CD14-positive monocyte (primary cell): ENCODE results near the gene PATE4. TPM values are rescaled to one million over a fixed set of nuclear protein-coding genes. Genes with fewer than 3 reads are reported as not detected.

Experiments used
- DNase-seq, 3 donors: peaks; one replicate each; pipeline ENCODE4 v3.0.0-alpha.2; 2011 to 2022
- H2AFZ ChIP-seq: 2 replicates; pipeline ENCODE4 v1.6.0; 2012; ENCODE audit warnings: mild to moderate bottlenecking, low read depth, low read length, inconsistent platforms; ENCODE audit not compliant: insufficient read depth, poor library complexity, severe bottlenecking
- H3K27ac ChIP-seq, 2 donors: 1 replicate in 1 of 2; 2 replicates in 1 of 2; pipeline ENCODE4 v1.5.1; 2012 to 2013; ENCODE audit warnings: low read length in 2 of 2, control low read depth in 1 of 2, inconsistent platforms in 1 of 2, low read depth in 1 of 2, mild to moderate bottlenecking in 1 of 2
- H3K27me3 ChIP-seq, 2 donors: one replicate each; pipeline versions ENCODE4 v1.6.0 to v1.6.1; 2011 to 2013; ENCODE audit warnings: low read length in 2 of 2; ENCODE audit not compliant: control insufficient read depth in 2 of 2, insufficient read depth in 2 of 2
- H3K36me3 ChIP-seq, 2 donors: replicated peaks in 1 of 2; 1 replicate in 1 of 2; 2 replicates in 1 of 2; pipeline versions ENCODE4 v1.5.1 to v1.6.1; 2012 to 2013; ENCODE audit warnings: low read length in 2 of 2, control low read depth in 1 of 2, inconsistent platforms in 1 of 2, mild to moderate bottlenecking in 1 of 2; ENCODE audit not compliant: insufficient read depth in 2 of 2, control insufficient read depth in 1 of 2
- H3K4me1 ChIP-seq, 2 donors: 1 replicate in 1 of 2; 2 replicates in 1 of 2; pipeline versions ENCODE4 v1.5.1 to v1.6.1; 2012 to 2013; ENCODE audit warnings: low read length in 2 of 2, control low read depth in 1 of 2, inconsistent platforms in 1 of 2, mild to moderate bottlenecking in 1 of 2, moderate library complexity in 1 of 2; ENCODE audit not compliant: insufficient read depth in 2 of 2, control insufficient read depth in 1 of 2
- H3K4me2 ChIP-seq: replicated peaks from 2 replicates; pipeline ENCODE3; 2012; ENCODE audit warnings: low read length, moderate library complexity, mild to moderate bottlenecking; ENCODE audit not compliant: poor library complexity, severe bottlenecking; ENCODE audit errors: extremely low read depth
- H3K4me3 ChIP-seq, 3 experiments: fragments of 200-600 bp in 1 of 3; sonication (generic) in 1 of 3; replicated peaks in 1 of 3; 1 replicate in 2 of 3; 2 replicates in 1 of 3; pipeline ENCODE4 v1.5.1; 2011 to 2013; ENCODE audit warnings: low read length in 3 of 3, mild to moderate bottlenecking in 3 of 3, control low read depth in 2 of 3, low read depth in 2 of 3, inconsistent platforms in 1 of 3, moderate library complexity in 1 of 3
- H3K79me2 ChIP-seq: 2 replicates; pipeline ENCODE4 v1.6.0; 2012; ENCODE audit warnings: mild to moderate bottlenecking, control low read depth, inconsistent platforms, low read length, moderate library complexity; ENCODE audit not compliant: insufficient read depth
- H3K9ac ChIP-seq: 2 replicates; pipeline ENCODE4 v1.6.0; 2017; ENCODE audit warnings: low read length, mild to moderate bottlenecking; ENCODE audit not compliant: insufficient read depth, poor library complexity, severe bottlenecking
- H3K9me3 ChIP-seq, 2 donors: replicated peaks in 1 of 2; 1 replicate in 1 of 2; 2 replicates in 1 of 2; pipeline versions ENCODE4 v1.5.1 to v1.6.1; 2012 to 2013; ENCODE audit warnings: low read length in 2 of 2, control low read depth in 1 of 2; ENCODE audit not compliant: control insufficient read depth in 1 of 2, insufficient read depth in 1 of 2
- H4K20me1 ChIP-seq: 2 replicates; pipeline ENCODE4 v1.6.0; 2012; ENCODE audit warnings: mild to moderate bottlenecking, low read length, control low read depth, moderate library complexity; ENCODE audit not compliant: insufficient read depth
- H3K27ac Mint-ChIP-seq, 7 donors: one replicate each; pipeline ENCODE4 v1.8.0; 2020; ENCODE audit warnings: mild to moderate bottlenecking in 7 of 7, mixed read lengths in 7 of 7, moderate library complexity in 6 of 7, inconsistent platforms in 2 of 7
- H3K27me3 Mint-ChIP-seq, 3 donors: one replicate each; pipeline ENCODE4 v1.8.0; 2021 to 2022; ENCODE audit warnings: low read depth in 3 of 3, mild to moderate bottlenecking in 3 of 3, mixed read lengths in 3 of 3, moderate library complexity in 3 of 3, inconsistent platforms in 1 of 3
- H3K36me3 Mint-ChIP-seq, 2 donors: one replicate each; pipeline ENCODE4 v1.8.0; 2020; ENCODE audit warnings: mixed read lengths in 2 of 2, inconsistent platforms in 1 of 2, mild to moderate bottlenecking in 1 of 2
- H3K4me1 Mint-ChIP-seq: one replicate; pipeline ENCODE4 v1.8.0; 2020; ENCODE audit warnings: mild to moderate bottlenecking, mixed read lengths
- H3K4me3 Mint-ChIP-seq, 2 donors: one replicate each; pipeline ENCODE4 v1.8.0; 2020; ENCODE audit warnings: mild to moderate bottlenecking in 2 of 2, mixed read lengths in 2 of 2, moderate library complexity in 1 of 2
- H3K9me3 Mint-ChIP-seq, 7 donors: one replicate each; pipeline ENCODE4 v1.8.0; 2020 to 2022; ENCODE audit warnings: mixed read lengths in 7 of 7, mild to moderate bottlenecking in 6 of 7, moderate library complexity in 6 of 7, inconsistent platforms in 2 of 7
- WGBS: methylation state at CpG from one replicate; pipeline ENCODE4 v1.1.5; 2013; ENCODE audit warnings: missing lambda C conversion rate; ENCODE audit not compliant: insufficient coverage; 5-methylcytosine and 5-hydroxymethylcytosine counted together
- intact Hi-C, 2 donors: fragments of 100-400 bp; cut with micrococcal nuclease; formaldehyde crosslinking; loops; one replicate each; pipeline versions ENCODE4 v1.15.0 to v1.15.1; 2023
- polyA minus RNA-seq: library from RNA; depleted of rRNA, polyadenylated mRNA; stranded (reverse); fragments of >200 nt; gene quantifications from 2 replicates; pipeline ENCODE4 v1.2.3, GENCODE V29; 2012
- polyA plus RNA-seq, 3 donors: library from polyadenylated mRNA; depleted of rRNA in 1 of 3; unstranded in 2 of 3; stranded (reverse) in 1 of 3; fragments of 300-500 nt in 2 of 3; fragments of >200 nt in 1 of 3; fragmentation: Illumina TruSeq in 2 of 3; gene quantifications; 1 replicate in 2 of 3; 2 replicates in 1 of 3; pipeline ENCODE4 v1.2.3, GENCODE V29; 2012 to 2021
- total RNA-seq, 12 experiments: library from RNA in 1 of 12; stranded (reverse) in 1 of 12; fragments of 120-200 nt in 1 of 12; gene quantifications; one replicate each; pipeline ENCODE4 v1.2.4 and lab custom pipeline; 2013 to 2026; ENCODE audit warnings: mixed read lengths in 6 of 12, inconsistent platforms in 1 of 12
- TF ChIP-seq, protein P1 (sequence below): fragments of 200-600 bp; IDR thresholded peaks from one replicate; pipeline ENCODE4 v1.8.0; 2022; ENCODE audit warnings: antibody characterized with exemption, mild to moderate bottlenecking

PATE4 gene, protein sequence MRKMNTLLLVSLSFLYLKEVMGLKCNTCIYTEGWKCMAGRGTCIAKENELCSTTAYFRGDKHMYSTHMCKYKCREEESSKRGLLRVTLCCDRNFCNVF
- not detected for total RNA-seq (2013)
- polyA plus RNA-seq (not detected), polyA minus RNA-seq (not detected in 2 replicates), total RNA-seq (lab: John Stamatoyannopoulos, UW) (0 to 2.4 (median 0) reads per million in 11 experiments)

DNA sequence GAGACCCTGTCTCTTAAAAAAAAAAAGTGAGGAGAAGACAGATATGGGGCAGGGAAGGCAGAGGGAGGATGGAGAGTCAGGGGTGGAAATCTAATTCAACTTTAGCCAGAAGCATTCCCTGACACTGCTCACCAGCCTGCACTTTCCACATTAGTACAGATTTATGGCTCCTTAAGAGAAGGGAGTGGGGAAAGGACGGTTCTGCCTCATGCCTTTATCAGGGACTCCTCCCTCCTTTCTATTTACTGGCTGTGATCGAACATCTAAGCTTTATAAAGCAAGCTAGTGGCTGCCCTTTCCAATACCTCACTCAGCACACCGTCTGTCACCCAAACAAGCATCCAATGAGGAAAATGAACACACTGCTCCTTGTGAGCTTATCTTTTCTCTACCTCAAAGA lies at the start of gene PATE4:
Gene PATE4 (plus strand): TSS at position 301 of the 400 bp plus-strand sequence. CDS start 44 bp downstream, at position 345.
- Histone ChIP-seq H3K79me2 (no peaks in the 10 kb centered on the region), H3K4me3 (no peak within 1 kb of the TSS), H3K4me2 (no peak within 1 kb of the TSS), H3K27me3 (no peaks in the 10 kb centered on the region), H3K36me3 (no peaks in the 10 kb centered on the region), H2AFZ (no peak within 1 kb of the TSS), H3K9ac (no peak within 1 kb of the TSS), H3K9me3 (peaks cover 0 to 6% of the 10 kb centered on the region in 2 donors), H3K4me1 (no peaks in the 10 kb centered on the region), H4K20me1 (no peaks in the 10 kb centered on the region), H3K27ac (no peak within 1 kb of the TSS)
- no peaks in the 10 kb centered on the region for H3K4me1 Mint-ChIP-seq
- no peaks in the 10 kb centered on the region for H3K36me3 Mint-ChIP-seq
- peaks cover 7 to 9% (median 7%) of the 10 kb centered on the region in 3 donors for H3K27me3 Mint-ChIP-seq
- DNase-seq = no peak
- H3K9me3 Mint-ChIP-seq = peaks cover 3 to 8% (median 4%) of the 10 kb centered on the region in 7 donors
- intact Hi-C loops = no loop called here
- H3K4me3 Mint-ChIP-seq = no peak within 1 kb of the TSS
- H3K27ac Mint-ChIP-seq = no peak within 1 kb of the TSS
- TF ChIP-seq, protein P1, sequence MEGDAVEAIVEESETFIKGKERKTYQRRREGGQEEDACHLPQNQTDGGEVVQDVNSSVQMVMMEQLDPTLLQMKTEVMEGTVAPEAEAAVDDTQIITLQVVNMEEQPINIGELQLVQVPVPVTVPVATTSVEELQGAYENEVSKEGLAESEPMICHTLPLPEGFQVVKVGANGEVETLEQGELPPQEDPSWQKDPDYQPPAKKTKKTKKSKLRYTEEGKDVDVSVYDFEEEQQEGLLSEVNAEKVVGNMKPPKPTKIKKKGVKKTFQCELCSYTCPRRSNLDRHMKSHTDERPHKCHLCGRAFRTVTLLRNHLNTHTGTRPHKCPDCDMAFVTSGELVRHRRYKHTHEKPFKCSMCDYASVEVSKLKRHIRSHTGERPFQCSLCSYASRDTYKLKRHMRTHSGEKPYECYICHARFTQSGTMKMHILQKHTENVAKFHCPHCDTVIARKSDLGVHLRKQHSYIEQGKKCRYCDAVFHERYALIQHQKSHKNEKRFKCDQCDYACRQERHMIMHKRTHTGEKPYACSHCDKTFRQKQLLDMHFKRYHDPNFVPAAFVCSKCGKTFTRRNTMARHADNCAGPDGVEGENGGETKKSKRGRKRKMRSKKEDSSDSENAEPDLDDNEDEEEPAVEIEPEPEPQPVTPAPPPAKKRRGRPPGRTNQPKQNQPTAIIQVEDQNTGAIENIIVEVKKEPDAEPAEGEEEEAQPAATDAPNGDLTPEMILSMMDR = no peak
- WGBS = 80% methylated on average over 1 of the region's 3 CpGs

DNA sequence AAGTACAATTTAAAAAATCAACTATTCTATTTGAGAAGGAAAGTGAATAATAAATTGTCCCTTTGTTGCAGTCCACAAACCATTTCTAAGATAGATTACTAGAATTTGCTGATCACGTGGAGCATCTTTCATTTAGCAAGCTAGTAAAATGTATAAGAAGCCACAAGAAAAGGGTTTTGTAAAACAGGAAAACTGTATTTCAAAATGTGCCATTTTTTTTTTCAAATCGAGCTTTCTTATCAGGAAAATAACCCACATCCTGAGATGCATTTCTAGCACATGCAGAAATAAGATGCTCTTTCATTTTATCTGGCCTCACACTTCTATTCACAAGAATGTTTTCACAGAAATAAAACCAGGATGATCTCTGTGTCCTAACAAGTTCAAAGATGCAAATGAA lies 48.4 kb upstream of the PATE4 start:
- H3K4me1 ChIP-seq = no peaks in the 10 kb centered on the region
- DNase-seq = no peak
- H3K4me3 ChIP-seq = no peak overlapping the region
- H3K9me3 ChIP-seq = no peaks in the 10 kb centered on the region
- Mint-ChIP-seq H3K9me3 (peaks cover 0 to 11% (median 4%) of the 10 kb centered on the region in 7 donors), H3K4me1 (no peaks in the 10 kb centered on the region), H3K36me3 (no peaks in the 10 kb centered on the region), H3K4me3 (no peak overlapping the region), H3K27me3 (no peaks in the 10 kb centered on the region), H3K27ac (no peak overlapping the region)
- H3K36me3 ChIP-seq = no peaks in the 10 kb centered on the region
- no peaks in the 10 kb centered on the region for H4K20me1 ChIP-seq
- H2AFZ ChIP-seq = no peak overlapping the region
- no peaks in the 10 kb centered on the region for H3K79me2 ChIP-seq
- H3K4me2 ChIP-seq = no peak overlapping the region
- H3K27me3 ChIP-seq = no peaks in the 10 kb centered on the region
- intact Hi-C loops = no loop called here
- 0% methylated on average over 1 of the region's 2 CpGs for WGBS
- no peak overlapping the region for H3K9ac ChIP-seq
- TF ChIP-seq, protein P1 = no peak
- no peak overlapping the region for H3K27ac ChIP-seq
